ENCODE data around the gene ADAMTS2. TPM values are rescaled to one million over a fixed set of nuclear protein-coding genes. Genes with fewer than 3 reads are reported as not detected.

ADAMTS2 gene
- total and polyA plus RNA-seq, 2 donors (not counting 3 experiments of a cell fraction or from before 2014, with no cell fraction given): not detected

GRCh38 chr5:179321206-179321987 is 23.9 kb downstream of the ADAMTS2 start:
- DNase-seq (ENCODE audit: low read depth, low spot score): no peak
- POLR2A ChIA-PET: no interaction called here
- no peaks in the 10 kb centered on the region for H3K27me3 ChIP-seq (ENCODE audit: control insufficient read depth in 2 of 2, insufficient read depth in 2 of 2, low read length in 2 of 2)
- intact Hi-C loops (cut with micrococcal nuclease) (no loop called here), dilution Hi-C loops (cut with MboI; ENCODE audit: extremely low pct_ligation_motif_present, low sequenced_read_pairs) (no loop called here)
- H2AFZ ChIP-seq (ENCODE audit: low read depth, low read length): no peak overlapping the region
- H3K9me3 ChIP-seq (replicated peaks; ENCODE audit: control insufficient read depth, insufficient read depth, low read length): no peaks in the 10 kb centered on the region
- H3K9me1 ChIP-seq (replicated peaks; ENCODE audit: control insufficient read depth, extremely low read depth, insufficient read depth, low read length): no peaks in the 10 kb centered on the region
- H4K20me1 ChIP-seq (replicated peaks; ENCODE audit: control insufficient read depth, extremely low read depth, insufficient read depth, low read length): no peaks in the 10 kb centered on the region
- H3K27ac ChIP-seq (ENCODE audit: insufficient read depth, low read depth, low read length): no peak overlapping the region
- no peaks in the 10 kb centered on the region for H3K4me1 ChIP-seq (ENCODE audit: control insufficient read depth, extremely low read depth, insufficient read depth, low read length)
- no peak overlapping the region for H3K4me2 ChIP-seq (ENCODE audit: insufficient read depth, low read length)
- no TSS peak for BruUV-seq (replicated peaks)
- H3K4me3 ChIP-seq (replicated peaks in 1 of 3; ENCODE audit: insufficient read depth in 1 of 3, low read depth in 1 of 3, low read length in 3 of 3): no peak overlapping the region
- H3K79me2 ChIP-seq (ENCODE audit: control insufficient read depth, insufficient read depth, low read length): no peaks in the 10 kb centered on the region
- no peak for TF ChIP-seq GATA2 (IDR thresholded peaks at IDR 0.05; ENCODE audit: insufficient read depth, insufficient read length, low read depth, low read length)
- no peak for TF ChIP-seq EZH2 (IDR thresholded peaks at IDR 0.05; ENCODE audit: borderline replicate concordance, low read depth, low read length, severe bottlenecking)
- no peak for TF ChIP-seq MYC (IDR thresholded peaks at IDR 0.05; ENCODE audit: low read depth, low read length)
- TF ChIP-seq POLR2AphosphoS5 (IDR thresholded peaks at IDR 0.05; ENCODE audit: insufficient read depth, low read depth, low read length): no peak
- CTCF ChIA-PET: no interaction called here
- no peaks in the 10 kb centered on the region for H3K36me3 ChIP-seq (ENCODE audit: control insufficient read depth in 2 of 2, extremely low read depth in 1 of 2, insufficient read depth in 2 of 2, low read length in 2 of 2)
- H3K9ac ChIP-seq (replicated peaks; ENCODE audit: extremely low read depth, insufficient read depth, low read length): no peak overlapping the region
- no peak for FAIRE-seq

GRCh38 chr5:179319741-179320281 is 25.4 kb downstream of the ADAMTS2 start:
- no peaks in the 10 kb centered on the region for H3K9me3 ChIP-seq (replicated peaks; ENCODE audit: control insufficient read depth, insufficient read depth, low read length)
- intact Hi-C loops (cut with micrococcal nuclease) (no loop called here), dilution Hi-C loops (cut with MboI; ENCODE audit: extremely low pct_ligation_motif_present, low sequenced_read_pairs) (no loop called here)
- no peak overlapping the region for H3K27ac ChIP-seq (ENCODE audit: insufficient read depth, low read depth, low read length)
- no peaks in the 10 kb centered on the region for H3K27me3 ChIP-seq (ENCODE audit: control insufficient read depth in 2 of 2, insufficient read depth in 2 of 2, low read length in 2 of 2)
- H3K4me1 ChIP-seq (ENCODE audit: control insufficient read depth, extremely low read depth, insufficient read depth, low read length): no peaks in the 10 kb centered on the region
- H3K4me3 ChIP-seq (replicated peaks in 1 of 3; ENCODE audit: insufficient read depth in 1 of 3, low read depth in 1 of 3, low read length in 3 of 3): no peak overlapping the region
- H2AFZ ChIP-seq (ENCODE audit: low read depth, low read length): no peak overlapping the region
- H3K9me1 ChIP-seq (replicated peaks; ENCODE audit: control insufficient read depth, extremely low read depth, insufficient read depth, low read length): no peaks in the 10 kb centered on the region
- POLR2A ChIA-PET: no interaction called here
- no peak for FAIRE-seq
- no peaks in the 10 kb centered on the region for H3K79me2 ChIP-seq (ENCODE audit: control insufficient read depth, insufficient read depth, low read length)
- TF ChIP-seq MAX (IDR thresholded peaks at IDR 0.05; ENCODE audit: insufficient read depth, insufficient read length): no peak
- no peak for TF ChIP-seq CTCF (IDR thresholded peaks at IDR 0.05; ENCODE audit: extremely low read depth in 1 of 2, insufficient read depth in 1 of 2, low read depth in 1 of 2, low read length in 2 of 2)
- TF ChIP-seq JUN (IDR thresholded peaks at IDR 0.05; ENCODE audit: borderline replicate concordance, insufficient read depth, insufficient read length, low read depth): no peak
- no peak for TF ChIP-seq POLR2A (IDR thresholded peaks at IDR 0.05; ENCODE audit: low read depth, low read length)
- no peak for TF ChIP-seq GATA2 (IDR thresholded peaks at IDR 0.05; ENCODE audit: insufficient read depth, insufficient read length, low read depth, low read length)
- TF ChIP-seq MYC (IDR thresholded peaks at IDR 0.05; ENCODE audit: low read depth, low read length): no peak
- TF ChIP-seq EZH2 (IDR thresholded peaks at IDR 0.05; ENCODE audit: borderline replicate concordance, low read depth, low read length, severe bottlenecking): no peak
- TF ChIP-seq FOS (IDR thresholded peaks at IDR 0.05; ENCODE audit: borderline replicate concordance, insufficient read depth, low read length): no peak
- TF ChIP-seq POLR2AphosphoS5 (IDR thresholded peaks at IDR 0.05; ENCODE audit: insufficient read depth, low read depth, low read length): no peak
- no peaks in the 10 kb centered on the region for H4K20me1 ChIP-seq (replicated peaks; ENCODE audit: control insufficient read depth, extremely low read depth, insufficient read depth, low read length)
- no peak overlapping the region for H3K4me2 ChIP-seq (ENCODE audit: insufficient read depth, low read length)
- H3K36me3 ChIP-seq (ENCODE audit: control insufficient read depth in 2 of 2, extremely low read depth in 1 of 2, insufficient read depth in 2 of 2, low read length in 2 of 2): no peaks in the 10 kb centered on the region
- CTCF ChIA-PET: no interaction called here
- no TSS peak for BruUV-seq (replicated peaks)
- H3K9ac ChIP-seq (replicated peaks; ENCODE audit: extremely low read depth, insufficient read depth, low read length): no peak overlapping the region
- no peak for DNase-seq (ENCODE audit: low read depth, low spot score)
